Fibroblast of the aortic adventitia (primary cell): ENCODE data around the gene ZMIZ1. TPM values are rescaled to one million over a fixed set of nuclear protein-coding genes. Genes with fewer than 3 reads are reported as not detected.

Source experiments
- DNase-seq: peaks from one replicate; pipeline ENCODE4 v3.0.0-alpha.2; 2010; ENCODE audit warnings: low read depth
- H3K4me3 ChIP-seq: 2 replicates; pipeline ENCODE4 v1.5.1; 2011; ENCODE audit warnings: low read depth, mild to moderate bottlenecking, control low read depth, low read length, moderate library complexity
- CTCF ChIP-seq: IDR thresholded peaks from 2 replicates; pipeline ENCODE4 v1.5.1; 2011; ENCODE audit warnings: mild to moderate bottlenecking, low read length, control low read depth, inconsistent platforms; ENCODE audit not compliant: insufficient read depth
- total RNA-seq: library from RNA; depleted of rRNA; stranded (reverse); fragments of >200 nt; gene quantifications from 2 replicates; pipeline ENCODE4 v1.2.3, GENCODE V29; 2012; ENCODE audit warnings: low replicate concordance

Gene ZMIZ1
- total RNA-seq, 1 donor = 28.1 TPM

GRCh38 chr10:79132681-79133381, 64.1 kb downstream of the ZMIZ1 start:
- no peak overlapping the region for H3K4me3 ChIP-seq
- DNase-seq = no peak
- no peak for TF ChIP-seq CTCF

GRCh38 chr10:79133416-79133815, 64.7 kb downstream of the ZMIZ1 start:
- DNase-seq = no peak
- no peak for TF ChIP-seq CTCF
- no peak overlapping the region for H3K4me3 ChIP-seq

GRCh38 chr10:79135790-79136189, 67.0 kb downstream of the ZMIZ1 start:
- TF ChIP-seq CTCF = no peak
- no peak overlapping the region for H3K4me3 ChIP-seq
- no peak for DNase-seq

- no peak for TF ChIP-seq CTCF
- no peak overlapping the region for H3K4me3 ChIP-seq
- no peak for DNase-seq
Observed at GRCh38 chr10:79136236-79137005, 67.7 kb downstream of the ZMIZ1 start.

- H3K4me3 ChIP-seq = no peak overlapping the region
- no peak for DNase-seq
- TF ChIP-seq CTCF = no peak
Observed at GRCh38 chr10:79137300-79137756, 68.6 kb downstream of the ZMIZ1 start.

- no peak overlapping the region for H3K4me3 ChIP-seq
- TF ChIP-seq CTCF = no peak
- no peak for DNase-seq
Observed at GRCh38 chr10:79137826-79138225, 69.1 kb downstream of the ZMIZ1 start.
